Ishikawa (cell line): ENCODE data around the gene TADA3.

ENCODE experiments used
- CEBPB ChIP-seq: IDR thresholded peaks from 2 replicates; pipeline ENCODE4 v1.6.1; 2012
- CREB1 ChIP-seq: IDR thresholded peaks from 2 replicates; pipeline ENCODE4 v1.6.1; 2012; ENCODE audit warnings: low read depth
- EGR1 ChIP-seq: IDR thresholded peaks from 2 replicates; pipeline ENCODE4 v1.6.1; 2012
- EP300 ChIP-seq: IDR thresholded peaks from 2 replicates; pipeline ENCODE4 v1.6.1; 2012; ENCODE audit warnings: borderline replicate concordance
- FOXM1 ChIP-seq: IDR thresholded peaks from 2 replicates; pipeline ENCODE4 v1.6.1; 2012; ENCODE audit warnings: low read depth, borderline replicate concordance
- NFIC ChIP-seq: IDR thresholded peaks from 2 replicates; pipeline ENCODE4 v1.6.1; 2012
- RAD21 ChIP-seq: IDR thresholded peaks from 2 replicates; pipeline ENCODE4 v1.6.1; 2012; ENCODE audit warnings: low read depth
- TAF1 ChIP-seq: IDR thresholded peaks from 2 replicates; pipeline ENCODE4 v1.6.1; 2012; ENCODE audit warnings: low read depth, mild to moderate bottlenecking
- TCF12 ChIP-seq: IDR thresholded peaks from 2 replicates; pipeline ENCODE4 v1.6.1; 2012; ENCODE audit warnings: low read depth
- TEAD4 ChIP-seq: IDR thresholded peaks from 2 replicates; pipeline ENCODE4 v1.6.1; 2012
- YY1 ChIP-seq: IDR thresholded peaks from 2 replicates; pipeline ENCODE4 v1.6.1; 2012; ENCODE audit warnings: low read depth
- ZBTB7A ChIP-seq: IDR thresholded peaks from 2 replicates; pipeline ENCODE4 v1.6.1; 2012; ENCODE audit warnings: low read depth
- TF ChIP-seq, protein P1 (sequence below): IDR thresholded peaks from 2 replicates; pipeline ENCODE4 v1.6.1; 2012
- TF ChIP-seq, protein P2 (sequence below): IDR thresholded peaks from 2 replicates; pipeline ENCODE4 v1.6.1; 2012
- TF ChIP-seq, protein P3 (sequence below): IDR thresholded peaks from 2 replicates; pipeline ENCODE4 v1.6.1; 2012; ENCODE audit warnings: low read depth, mild to moderate bottlenecking

TADA3 gene

DNA sequence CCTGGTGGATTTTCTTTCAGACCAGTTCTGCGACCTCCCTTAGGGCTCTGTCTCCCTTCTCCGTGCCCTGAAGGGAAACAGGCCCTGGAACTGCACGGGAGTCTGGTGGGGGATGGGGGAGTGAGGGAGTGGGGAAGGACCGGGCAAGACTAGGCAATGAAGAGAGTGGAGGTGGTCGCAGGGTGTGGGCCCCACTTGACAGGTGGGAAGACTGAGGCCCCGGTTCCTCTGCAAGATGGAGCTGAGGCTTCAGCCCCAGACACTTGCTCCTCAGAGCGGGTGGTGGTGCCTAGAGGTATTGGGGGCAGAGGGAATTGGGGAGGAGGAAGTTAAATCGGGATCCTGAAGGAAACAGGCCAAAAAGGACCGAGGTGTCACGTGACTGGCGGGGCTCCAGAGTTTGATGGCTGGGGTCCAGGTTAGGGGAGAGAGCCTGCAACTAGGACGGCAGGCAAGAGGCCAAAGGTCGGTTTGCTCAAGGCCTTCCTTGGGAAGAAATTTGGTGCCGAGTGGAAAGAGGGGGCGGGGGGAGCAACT lies 21.9 kb downstream of the TADA3 start:
- TF ChIP-seq, protein P1, sequence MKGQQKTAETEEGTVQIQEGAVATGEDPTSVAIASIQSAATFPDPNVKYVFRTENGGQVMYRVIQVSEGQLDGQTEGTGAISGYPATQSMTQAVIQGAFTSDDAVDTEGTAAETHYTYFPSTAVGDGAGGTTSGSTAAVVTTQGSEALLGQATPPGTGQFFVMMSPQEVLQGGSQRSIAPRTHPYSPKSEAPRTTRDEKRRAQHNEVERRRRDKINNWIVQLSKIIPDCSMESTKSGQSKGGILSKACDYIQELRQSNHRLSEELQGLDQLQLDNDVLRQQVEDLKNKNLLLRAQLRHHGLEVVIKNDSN: peak; percentile 81
- TF ChIP-seq RAD21 (no peak), EGR1 (no peak), NFIC (no peak), FOXM1 (no peak)
- TF ChIP-seq, protein P2, sequence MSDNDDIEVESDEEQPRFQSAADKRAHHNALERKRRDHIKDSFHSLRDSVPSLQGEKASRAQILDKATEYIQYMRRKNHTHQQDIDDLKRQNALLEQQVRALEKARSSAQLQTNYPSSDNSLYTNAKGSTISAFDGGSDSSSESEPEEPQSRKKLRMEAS: no peak

DNA sequence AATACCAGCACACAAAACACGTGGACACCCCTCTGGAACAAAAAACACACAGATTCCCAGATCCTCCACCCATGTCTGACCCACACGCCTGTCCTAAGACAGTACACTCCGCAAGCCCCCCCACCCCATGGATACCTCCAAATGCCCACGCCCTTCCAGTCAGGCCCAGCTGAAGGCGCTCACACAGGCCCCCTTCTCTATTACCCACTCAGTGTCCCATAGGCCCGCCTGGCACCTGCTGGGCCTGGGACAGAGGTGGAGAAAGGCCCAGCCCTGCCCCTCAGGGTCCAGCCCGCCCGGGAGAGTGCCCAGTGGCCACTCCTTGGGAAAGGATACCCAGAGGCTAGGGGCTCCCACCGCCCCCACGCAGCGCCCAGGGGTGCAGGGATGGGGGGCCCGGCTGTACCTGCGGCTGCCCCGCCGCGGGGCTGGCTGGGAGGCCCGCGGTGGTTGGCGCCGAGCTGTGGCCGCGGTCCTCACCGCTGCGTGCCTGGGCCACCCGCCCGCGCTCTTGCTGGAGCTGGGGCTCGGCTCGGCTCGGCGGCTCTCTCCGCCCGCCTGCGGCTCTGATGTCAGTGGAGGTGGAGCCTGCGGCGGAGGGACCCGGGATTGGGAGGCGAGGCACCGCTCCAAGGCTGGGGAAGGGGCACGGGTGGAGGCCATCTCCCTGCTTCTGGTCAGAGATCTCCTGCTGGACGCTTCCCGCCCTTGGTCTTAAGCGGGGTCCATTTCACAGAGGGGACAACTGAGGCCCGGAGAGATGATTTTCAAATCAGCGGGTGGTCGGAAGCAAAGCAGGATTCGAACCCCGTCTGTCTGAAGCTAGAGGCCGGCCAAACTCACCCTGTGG lies 22.6 kb downstream of the TADA3 start, which contains the start of gene CAMK1:
Gene CAMK1 (minus strand): TSS at position 522 of the 850 bp plus-strand sequence. CDS start 2,198 bp downstream, outside the sequence.
- peak; percentile 30; the same call in 1 of the 2 replicates for TF ChIP-seq ZBTB7A
- TF ChIP-seq NFIC: no peak
- TF ChIP-seq EP300: no peak
- TF ChIP-seq, protein P2: peak; percentile 62

DNA sequence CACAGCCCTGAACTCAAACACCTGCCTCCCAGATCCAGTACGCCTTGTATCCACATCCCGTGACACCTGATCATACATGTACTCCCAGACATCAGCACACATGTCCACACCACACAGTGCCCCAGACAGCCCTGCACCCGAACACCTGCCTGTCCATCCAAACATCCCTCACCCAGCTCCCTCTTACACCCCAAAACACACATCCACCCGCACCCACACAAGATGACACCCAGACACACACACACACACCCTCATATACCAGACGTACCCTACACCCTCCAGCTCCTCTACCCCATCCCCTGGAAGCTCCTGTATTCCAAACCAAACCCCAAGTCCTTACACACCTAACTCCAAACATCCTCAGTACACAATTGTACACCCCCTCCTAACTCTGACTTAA lies 23.3 kb downstream of the TADA3 start:
- TF ChIP-seq RAD21 (no peak), CREB1 (no peak), TAF1 (no peak), FOXM1 (no peak), CEBPB (no peak), TEAD4 (no peak), NFIC (no peak), YY1 (no peak), EP300 (no peak), ZBTB7A (no peak), TCF12 (no peak), EGR1 (no peak)
- TF ChIP-seq, protein P1: no peak
- TF ChIP-seq, protein P3, sequence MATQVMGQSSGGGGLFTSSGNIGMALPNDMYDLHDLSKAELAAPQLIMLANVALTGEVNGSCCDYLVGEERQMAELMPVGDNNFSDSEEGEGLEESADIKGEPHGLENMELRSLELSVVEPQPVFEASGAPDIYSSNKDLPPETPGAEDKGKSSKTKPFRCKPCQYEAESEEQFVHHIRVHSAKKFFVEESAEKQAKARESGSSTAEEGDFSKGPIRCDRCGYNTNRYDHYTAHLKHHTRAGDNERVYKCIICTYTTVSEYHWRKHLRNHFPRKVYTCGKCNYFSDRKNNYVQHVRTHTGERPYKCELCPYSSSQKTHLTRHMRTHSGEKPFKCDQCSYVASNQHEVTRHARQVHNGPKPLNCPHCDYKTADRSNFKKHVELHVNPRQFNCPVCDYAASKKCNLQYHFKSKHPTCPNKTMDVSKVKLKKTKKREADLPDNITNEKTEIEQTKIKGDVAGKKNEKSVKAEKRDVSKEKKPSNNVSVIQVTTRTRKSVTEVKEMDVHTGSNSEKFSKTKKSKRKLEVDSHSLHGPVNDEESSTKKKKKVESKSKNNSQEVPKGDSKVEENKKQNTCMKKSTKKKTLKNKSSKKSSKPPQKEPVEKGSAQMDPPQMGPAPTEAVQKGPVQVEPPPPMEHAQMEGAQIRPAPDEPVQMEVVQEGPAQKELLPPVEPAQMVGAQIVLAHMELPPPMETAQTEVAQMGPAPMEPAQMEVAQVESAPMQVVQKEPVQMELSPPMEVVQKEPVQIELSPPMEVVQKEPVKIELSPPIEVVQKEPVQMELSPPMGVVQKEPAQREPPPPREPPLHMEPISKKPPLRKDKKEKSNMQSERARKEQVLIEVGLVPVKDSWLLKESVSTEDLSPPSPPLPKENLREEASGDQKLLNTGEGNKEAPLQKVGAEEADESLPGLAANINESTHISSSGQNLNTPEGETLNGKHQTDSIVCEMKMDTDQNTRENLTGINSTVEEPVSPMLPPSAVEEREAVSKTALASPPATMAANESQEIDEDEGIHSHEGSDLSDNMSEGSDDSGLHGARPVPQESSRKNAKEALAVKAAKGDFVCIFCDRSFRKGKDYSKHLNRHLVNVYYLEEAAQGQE: no peak
- TF ChIP-seq, protein P2: no peak

DNA sequence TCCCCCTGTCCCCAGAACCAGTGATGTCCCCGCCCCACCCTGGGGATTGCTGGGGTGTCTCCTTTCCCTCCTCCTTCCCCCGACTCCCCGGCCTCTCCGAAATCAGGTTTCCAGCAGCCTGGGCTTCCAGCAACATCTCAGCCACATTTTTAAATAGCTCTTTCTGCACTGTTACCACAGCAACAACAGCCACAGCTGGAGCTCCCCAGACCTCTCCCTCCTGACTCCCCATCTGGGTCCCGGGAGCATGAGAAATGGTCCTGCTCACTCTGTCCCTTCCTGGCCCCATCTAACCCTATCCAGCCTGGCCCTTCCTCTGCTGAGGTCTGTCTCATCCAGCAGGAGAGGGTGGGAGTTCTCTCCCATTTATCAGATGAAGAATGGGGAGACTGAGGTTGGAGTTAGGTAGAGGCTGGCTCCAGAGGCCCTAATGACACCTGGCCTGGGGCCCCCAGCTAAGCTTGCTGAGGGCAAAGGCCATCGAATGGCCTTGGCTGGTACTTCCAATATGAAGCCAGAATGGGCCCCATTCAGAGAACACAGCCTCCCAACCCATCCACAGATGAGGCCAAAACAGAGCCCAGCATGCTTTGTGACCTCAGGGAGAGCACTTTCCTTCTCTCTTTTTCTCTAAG lies 24.0 kb downstream of the TADA3 start:
- TF ChIP-seq TAF1: no peak
- no peak for TF ChIP-seq EP300
- no peak for TF ChIP-seq CREB1
- no peak for TF ChIP-seq TCF12
- no peak for TF ChIP-seq CEBPB

DNA sequence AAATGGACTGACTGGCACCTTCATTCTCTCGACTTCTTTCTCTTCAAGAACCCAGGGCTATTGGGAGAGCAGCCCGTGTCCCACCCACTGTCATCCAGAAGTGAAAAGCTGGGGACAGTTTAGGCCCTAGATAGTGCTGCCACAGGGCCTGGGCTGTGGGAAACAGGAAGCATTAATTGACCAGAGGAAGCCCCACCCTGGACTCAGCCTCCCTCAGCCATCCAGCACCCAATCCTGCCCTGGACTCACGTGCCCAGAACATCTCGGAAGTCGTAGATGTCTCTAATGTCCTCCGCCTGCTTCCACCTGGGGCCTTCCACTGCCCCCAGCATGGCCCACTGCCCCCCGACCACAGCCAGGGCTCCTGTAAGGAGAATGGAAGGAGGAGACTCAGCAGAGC lies 24.9 kb downstream of the TADA3 start:
- TF ChIP-seq CREB1 (no peak), TAF1 (no peak), EGR1 (no peak)
- TF ChIP-seq, protein P1: no peak

DNA sequence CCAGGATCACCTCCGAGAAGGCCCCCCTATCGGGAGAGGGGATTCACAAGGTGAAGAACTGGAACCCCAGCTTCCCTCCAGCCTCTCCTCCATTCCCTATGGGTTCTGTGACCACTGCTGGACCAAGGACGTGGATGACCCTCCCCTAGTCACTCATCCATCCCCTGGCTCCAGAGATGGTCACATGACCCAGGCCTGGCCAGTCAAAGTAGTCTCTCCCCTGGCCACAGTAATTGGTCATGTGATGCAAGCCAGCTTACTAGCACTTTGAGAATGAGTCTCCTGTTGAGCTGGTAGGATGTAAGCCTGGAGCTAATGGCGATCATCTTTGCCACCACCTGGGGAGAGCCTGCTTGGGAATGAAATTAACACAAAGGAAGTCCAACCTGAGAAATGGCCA lies 26.4 kb downstream of the TADA3 start:
- TF ChIP-seq, protein P1: peak; percentile 88
- TF ChIP-seq YY1: no peak

DNA sequence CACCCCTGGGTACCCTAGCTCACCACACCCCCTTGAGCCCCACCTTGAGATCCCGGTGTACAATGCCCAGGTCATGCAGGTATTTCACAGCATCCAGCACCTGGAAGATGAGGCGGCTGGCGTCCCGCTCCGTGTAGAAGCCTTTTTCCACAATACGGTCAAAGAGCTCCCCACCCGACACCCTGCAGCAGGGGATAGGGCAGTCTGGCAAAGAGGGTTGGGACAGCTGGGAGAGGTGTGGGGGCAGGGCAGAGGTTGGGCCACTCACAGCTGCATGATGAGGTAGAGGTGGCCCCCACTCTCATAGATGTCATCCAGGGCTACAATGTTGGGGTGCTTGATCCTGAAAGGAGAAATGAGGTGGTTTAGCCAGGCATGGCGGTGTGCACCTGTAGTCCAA lies 29.4 kb downstream of the TADA3 start:
- TF ChIP-seq, protein P2: no peak
- TF ChIP-seq, protein P3: no peak
- TF ChIP-seq EGR1 (no peak), CREB1 (no peak), TEAD4 (no peak), TAF1 (no peak), TCF12 (no peak), RAD21 (no peak), NFIC (no peak), YY1 (no peak), EP300 (no peak), ZBTB7A (no peak), CEBPB (no peak), FOXM1 (no peak)
- TF ChIP-seq, protein P1: no peak
